ENCODE results near the gene PDE1A.

The PDE1A gene

DNA sequence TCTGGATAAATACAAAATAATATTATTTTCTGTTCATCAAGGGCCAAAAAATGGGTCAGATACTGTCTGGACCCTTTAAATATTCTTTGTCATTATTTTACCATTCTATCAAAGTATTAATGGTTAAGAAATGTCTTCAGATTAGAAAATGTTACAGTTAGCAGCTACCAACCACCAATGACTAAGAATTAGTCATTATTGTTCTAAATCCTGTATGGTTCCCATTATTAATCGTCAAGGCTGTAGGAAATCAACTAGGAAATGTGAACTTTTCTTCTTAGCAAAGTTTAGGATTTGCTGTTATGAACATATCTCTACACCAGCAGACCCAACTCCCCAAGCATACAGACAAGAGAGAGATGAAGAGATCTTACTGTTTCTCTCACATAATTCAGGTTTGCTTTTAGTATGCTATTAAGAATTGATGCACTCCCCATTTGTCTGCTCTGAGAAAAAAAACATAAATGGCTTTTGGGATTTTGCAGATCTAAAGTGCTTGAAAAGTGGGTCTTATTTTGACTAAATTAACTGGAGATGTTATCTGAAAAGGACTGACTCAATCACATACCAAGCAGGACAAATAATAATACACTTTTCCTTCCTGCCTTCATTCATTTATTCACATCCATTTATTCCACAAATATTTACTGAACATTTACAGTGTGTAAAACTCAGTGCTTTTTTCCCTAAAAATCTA lies 293.5 kb downstream of the PDE1A start:
- no peaks in the 10 kb centered on the region for H3K36me3 ChIP-seq (ENCODE audit: insufficient read depth, insufficient read length, low read length)
- H3K9ac ChIP-seq (ENCODE audit: insufficient read length, low read depth) = no peak overlapping the region
- no peak for DNase-seq (ENCODE audit: low read depth, low spot score)
- no peaks in the 10 kb centered on the region for H3K9me3 ChIP-seq (ENCODE audit: insufficient read depth, low read length)
- no peak for TF ChIP-seq ZNF274 (IDR thresholded peaks at IDR 0.05; ENCODE audit: low read depth, low read length)
- no peak for TF ChIP-seq SUZ12 (IDR thresholded peaks at IDR 0.05; ENCODE audit: extremely low read depth, insufficient read depth, insufficient read length)
- TF ChIP-seq YY1 (IDR thresholded peaks at IDR 0.05; ENCODE audit: insufficient read depth, insufficient read length) = no peak
- no peaks in the 10 kb centered on the region for H3K27me3 ChIP-seq (ENCODE audit: insufficient read depth, insufficient read length)
- H3K4me1 ChIP-seq (ENCODE audit: insufficient read depth, insufficient read length) = no peaks in the 10 kb centered on the region
- no peak overlapping the region for H3K4me3 ChIP-seq (ENCODE audit: insufficient read length, low read depth)

DNA sequence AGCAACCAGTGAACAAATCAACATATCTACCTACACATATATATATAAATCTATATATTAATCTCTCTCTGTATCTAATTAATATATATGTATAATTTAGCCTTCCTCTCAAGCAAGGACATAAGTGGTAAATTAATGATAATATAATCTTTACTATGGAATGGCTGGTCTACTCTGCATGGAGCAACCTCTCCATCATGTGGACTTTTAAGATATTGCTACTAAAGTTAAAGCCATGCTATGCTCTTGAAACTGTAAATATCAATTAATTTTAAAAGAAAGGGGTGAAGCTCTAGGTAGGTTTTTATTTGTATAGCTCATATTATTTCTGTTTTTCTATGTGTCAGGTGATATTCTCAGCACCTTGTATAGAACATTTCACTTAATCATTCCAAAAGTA lies 294.2 kb downstream of the PDE1A start:
- Histone ChIP-seq H3K4me1 (ENCODE audit: insufficient read depth, insufficient read length) (no peaks in the 10 kb centered on the region), H3K36me3 (ENCODE audit: insufficient read depth, insufficient read length, low read length) (no peaks in the 10 kb centered on the region), H3K9me3 (ENCODE audit: insufficient read depth, low read length) (no peaks in the 10 kb centered on the region), H3K27me3 (ENCODE audit: insufficient read depth, insufficient read length) (no peaks in the 10 kb centered on the region), H3K9ac (ENCODE audit: insufficient read length, low read depth) (no peak overlapping the region), H3K4me3 (ENCODE audit: insufficient read length, low read depth) (no peak overlapping the region)
- TF ChIP-seq SUZ12 (IDR thresholded peaks at IDR 0.05; ENCODE audit: extremely low read depth, insufficient read depth, insufficient read length) (no peak), ZNF274 (IDR thresholded peaks at IDR 0.05; ENCODE audit: low read depth, low read length) (no peak), YY1 (IDR thresholded peaks at IDR 0.05; ENCODE audit: insufficient read depth, insufficient read length) (no peak)
- DNase-seq (ENCODE audit: low read depth, low spot score) = no peak

- Histone ChIP-seq H3K27me3 (ENCODE audit: insufficient read depth, insufficient read length) (no peaks in the 10 kb centered on the region), H3K9me3 (ENCODE audit: insufficient read depth, low read length) (no peaks in the 10 kb centered on the region), H3K4me1 (ENCODE audit: insufficient read depth, insufficient read length) (no peaks in the 10 kb centered on the region), H3K4me3 (ENCODE audit: insufficient read length, low read depth) (no peak overlapping the region), H3K9ac (ENCODE audit: insufficient read length, low read depth) (no peak overlapping the region), H3K36me3 (ENCODE audit: insufficient read depth, insufficient read length, low read length) (no peaks in the 10 kb centered on the region)
- no peak for TF ChIP-seq ZNF274 (IDR thresholded peaks at IDR 0.05; ENCODE audit: low read depth, low read length)
- no peak for TF ChIP-seq YY1 (IDR thresholded peaks at IDR 0.05; ENCODE audit: insufficient read depth, insufficient read length)
- no peak for TF ChIP-seq SUZ12 (IDR thresholded peaks at IDR 0.05; ENCODE audit: extremely low read depth, insufficient read depth, insufficient read length)
- DNase-seq (ENCODE audit: low read depth, low spot score) = no peak
These were observed 297.8 kb downstream of the PDE1A start for GRCh38 chr2:182128821-182129707.

DNA sequence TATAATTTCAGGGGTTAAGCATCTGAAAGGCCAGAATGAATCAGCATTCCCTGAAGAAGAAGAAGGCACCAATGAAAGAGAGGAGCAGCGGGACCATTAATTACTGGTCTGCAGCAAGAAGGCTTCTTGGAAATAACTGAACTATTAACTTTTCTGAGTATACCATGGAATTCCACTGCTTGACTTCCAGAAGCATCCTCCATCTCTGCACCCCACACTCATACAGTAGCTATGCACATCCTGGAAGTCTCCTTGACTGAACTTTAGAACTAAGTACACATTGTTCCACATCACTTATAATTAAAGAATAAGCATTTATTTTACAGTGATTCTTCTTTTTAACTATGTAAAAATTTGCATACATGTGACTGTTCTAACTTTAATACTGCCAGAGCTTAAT lies 309.6 kb downstream of the PDE1A start:
- TF ChIP-seq SUZ12 (IDR thresholded peaks at IDR 0.05; ENCODE audit: extremely low read depth, insufficient read depth, insufficient read length) (no peak), YY1 (IDR thresholded peaks at IDR 0.05; ENCODE audit: insufficient read depth, insufficient read length) (no peak), ZNF274 (IDR thresholded peaks at IDR 0.05; ENCODE audit: low read depth, low read length) (no peak)

GRCh38 chr2:182116774-182117173 lies 310.1 kb downstream of the PDE1A start:
- Histone ChIP-seq H3K27me3 (ENCODE audit: insufficient read depth, insufficient read length) (no peaks in the 10 kb centered on the region), H3K9me3 (ENCODE audit: insufficient read depth, low read length) (no peaks in the 10 kb centered on the region), H3K36me3 (ENCODE audit: insufficient read depth, insufficient read length, low read length) (no peaks in the 10 kb centered on the region), H3K9ac (ENCODE audit: insufficient read length, low read depth) (no peak overlapping the region), H3K4me3 (ENCODE audit: insufficient read length, low read depth) (no peak overlapping the region), H3K4me1 (ENCODE audit: insufficient read depth, insufficient read length) (no peaks in the 10 kb centered on the region)
- no peak for TF ChIP-seq ZNF274 (IDR thresholded peaks at IDR 0.05; ENCODE audit: low read depth, low read length)
- no peak for TF ChIP-seq SUZ12 (IDR thresholded peaks at IDR 0.05; ENCODE audit: extremely low read depth, insufficient read depth, insufficient read length)
- no peak for TF ChIP-seq YY1 (IDR thresholded peaks at IDR 0.05; ENCODE audit: insufficient read depth, insufficient read length)
- no peak for DNase-seq (ENCODE audit: low read depth, low spot score)

More for the DNA sequence above, 309.6 kb downstream of the PDE1A start:
- no peaks in the 10 kb centered on the region for H3K4me1 ChIP-seq (ENCODE audit: insufficient read depth, insufficient read length)
- H3K9me3 ChIP-seq (ENCODE audit: insufficient read depth, low read length) = no peaks in the 10 kb centered on the region
- no peak overlapping the region for H3K9ac ChIP-seq (ENCODE audit: insufficient read length, low read depth)
- no peak for DNase-seq (ENCODE audit: low read depth, low spot score)
- H3K36me3 ChIP-seq (ENCODE audit: insufficient read depth, insufficient read length, low read length) = no peaks in the 10 kb centered on the region
- no peak overlapping the region for H3K4me3 ChIP-seq (ENCODE audit: insufficient read length, low read depth)
- H3K27me3 ChIP-seq (ENCODE audit: insufficient read depth, insufficient read length) = no peaks in the 10 kb centered on the region

- no peak overlapping the region for H3K4me3 ChIP-seq (ENCODE audit: insufficient read length, low read depth)
- TF ChIP-seq ZNF274 (IDR thresholded peaks at IDR 0.05; ENCODE audit: low read depth, low read length) (no peak), SUZ12 (IDR thresholded peaks at IDR 0.05; ENCODE audit: extremely low read depth, insufficient read depth, insufficient read length) (no peak), YY1 (IDR thresholded peaks at IDR 0.05; ENCODE audit: insufficient read depth, insufficient read length) (no peak)
- DNase-seq (ENCODE audit: low read depth, low spot score) = no peak
- H3K9ac ChIP-seq (ENCODE audit: insufficient read length, low read depth) = no peak overlapping the region
- H3K4me1 ChIP-seq (ENCODE audit: insufficient read depth, insufficient read length) = no peaks in the 10 kb centered on the region
- no peaks in the 10 kb centered on the region for H3K27me3 ChIP-seq (ENCODE audit: insufficient read depth, insufficient read length)
- no peaks in the 10 kb centered on the region for H3K36me3 ChIP-seq (ENCODE audit: insufficient read depth, insufficient read length, low read length)
- H3K9me3 ChIP-seq (ENCODE audit: insufficient read depth, low read length) = no peaks in the 10 kb centered on the region
These were observed 311.6 kb downstream of the PDE1A start for GRCh38 chr2:182115258-182115657.

GRCh38 chr2:182113334-182113733 lies 313.5 kb downstream of the PDE1A start:
- no peaks in the 10 kb centered on the region for H3K4me1 ChIP-seq (ENCODE audit: insufficient read depth, insufficient read length)
- no peaks in the 10 kb centered on the region for H3K36me3 ChIP-seq (ENCODE audit: insufficient read depth, insufficient read length, low read length)
- H3K9me3 ChIP-seq (ENCODE audit: insufficient read depth, low read length) = no peaks in the 10 kb centered on the region
- TF ChIP-seq ZNF274 (IDR thresholded peaks at IDR 0.05; ENCODE audit: low read depth, low read length) (no peak), YY1 (IDR thresholded peaks at IDR 0.05; ENCODE audit: insufficient read depth, insufficient read length) (no peak), SUZ12 (IDR thresholded peaks at IDR 0.05; ENCODE audit: extremely low read depth, insufficient read depth, insufficient read length) (no peak)
- no peaks in the 10 kb centered on the region for H3K27me3 ChIP-seq (ENCODE audit: insufficient read depth, insufficient read length)
- no peak overlapping the region for H3K9ac ChIP-seq (ENCODE audit: insufficient read length, low read depth)
- no peak overlapping the region for H3K4me3 ChIP-seq (ENCODE audit: insufficient read length, low read depth)
- DNase-seq (ENCODE audit: low read depth, low spot score) = no peak
